Tibial nerve (tissue), 3 donors: ENCODE results near the gene CDH5.

Source experiments
- POLR2A ChIP-seq, 2 donors: fragments of 450-650 bp; IDR thresholded peaks; one replicate each; pipeline ENCODE4 v1.6.1; 2017; ENCODE audit warnings: antibody characterized with exemption in 2 of 2, mild to moderate bottlenecking in 2 of 2, moderate library complexity in 2 of 2
- TF ChIP-seq, protein P1 (sequence below), 5 experiments: fragments of 200-600 bp in 3 of 5; fragments of 450-650 bp in 2 of 5; sonication (generic) in 3 of 5; IDR thresholded peaks; one replicate each; pipeline ENCODE4 v1.5.1; 2016 to 2019; ENCODE audit warnings: antibody characterized with exemption in 5 of 5, mild to moderate bottlenecking in 3 of 5, moderate library complexity in 2 of 5

DNA sequence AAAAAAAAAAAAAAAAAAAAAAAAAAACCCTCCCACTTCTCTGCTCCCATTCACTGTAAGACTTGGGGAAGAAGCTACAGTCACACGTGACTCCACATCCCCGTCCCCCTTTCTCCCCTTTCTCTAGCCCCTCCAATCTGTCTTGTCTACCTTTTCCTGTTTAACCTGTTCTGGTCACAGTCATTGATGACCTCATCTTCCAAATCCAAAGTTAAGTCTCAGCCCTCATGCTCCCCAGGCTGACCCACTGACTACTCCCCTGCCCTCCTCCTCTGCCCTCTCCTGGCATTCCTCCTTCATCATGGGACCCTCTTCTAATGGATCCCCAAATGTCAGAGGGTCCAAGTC lies 1.6 kb upstream of the CDH5 start:
- no peak for TF ChIP-seq POLR2A (IDR thresholded peaks at IDR 0.05)
- TF ChIP-seq, protein P1, sequence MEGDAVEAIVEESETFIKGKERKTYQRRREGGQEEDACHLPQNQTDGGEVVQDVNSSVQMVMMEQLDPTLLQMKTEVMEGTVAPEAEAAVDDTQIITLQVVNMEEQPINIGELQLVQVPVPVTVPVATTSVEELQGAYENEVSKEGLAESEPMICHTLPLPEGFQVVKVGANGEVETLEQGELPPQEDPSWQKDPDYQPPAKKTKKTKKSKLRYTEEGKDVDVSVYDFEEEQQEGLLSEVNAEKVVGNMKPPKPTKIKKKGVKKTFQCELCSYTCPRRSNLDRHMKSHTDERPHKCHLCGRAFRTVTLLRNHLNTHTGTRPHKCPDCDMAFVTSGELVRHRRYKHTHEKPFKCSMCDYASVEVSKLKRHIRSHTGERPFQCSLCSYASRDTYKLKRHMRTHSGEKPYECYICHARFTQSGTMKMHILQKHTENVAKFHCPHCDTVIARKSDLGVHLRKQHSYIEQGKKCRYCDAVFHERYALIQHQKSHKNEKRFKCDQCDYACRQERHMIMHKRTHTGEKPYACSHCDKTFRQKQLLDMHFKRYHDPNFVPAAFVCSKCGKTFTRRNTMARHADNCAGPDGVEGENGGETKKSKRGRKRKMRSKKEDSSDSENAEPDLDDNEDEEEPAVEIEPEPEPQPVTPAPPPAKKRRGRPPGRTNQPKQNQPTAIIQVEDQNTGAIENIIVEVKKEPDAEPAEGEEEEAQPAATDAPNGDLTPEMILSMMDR (IDR thresholded peaks at IDR 0.05) = no peak
